ENCODE results near the gene LAG3.

DNA sequence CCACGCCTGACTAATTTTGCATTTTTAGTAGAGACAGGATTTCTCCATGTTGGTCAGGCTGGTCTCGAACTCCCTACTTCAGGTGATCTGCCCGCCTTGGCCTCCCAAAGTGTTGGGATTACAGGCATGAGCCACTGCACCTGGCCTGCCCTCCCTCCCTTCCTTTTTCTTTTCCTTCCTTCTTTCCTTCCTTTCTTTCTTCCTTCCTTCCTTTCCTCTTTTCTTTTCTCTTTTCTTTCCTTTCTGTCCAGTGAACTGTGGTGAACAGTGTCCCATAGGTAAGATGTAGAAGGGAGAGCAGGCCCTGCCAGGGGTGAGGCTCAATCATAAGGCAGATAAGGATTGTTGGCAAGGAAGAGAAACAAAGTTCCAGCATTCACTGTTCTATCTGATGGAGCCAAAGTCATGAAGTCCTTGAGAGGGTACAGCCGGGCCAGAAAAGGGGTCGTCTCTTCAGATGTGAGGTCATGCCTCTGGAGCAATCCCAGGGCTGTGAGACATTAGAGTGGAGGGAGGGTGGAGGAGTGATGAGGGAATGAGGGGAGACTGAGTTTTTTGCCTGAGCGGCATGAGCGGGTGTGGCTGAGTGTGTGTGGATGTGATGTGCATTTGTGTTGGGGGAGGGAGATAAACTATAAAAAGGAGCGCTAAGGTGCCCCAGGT is 15.2 kb upstream of the LAG3 start:
- no peak for TF ChIP-seq POLR2A (IDR thresholded peaks at IDR 0.05)
- TF ChIP-seq, protein P1, sequence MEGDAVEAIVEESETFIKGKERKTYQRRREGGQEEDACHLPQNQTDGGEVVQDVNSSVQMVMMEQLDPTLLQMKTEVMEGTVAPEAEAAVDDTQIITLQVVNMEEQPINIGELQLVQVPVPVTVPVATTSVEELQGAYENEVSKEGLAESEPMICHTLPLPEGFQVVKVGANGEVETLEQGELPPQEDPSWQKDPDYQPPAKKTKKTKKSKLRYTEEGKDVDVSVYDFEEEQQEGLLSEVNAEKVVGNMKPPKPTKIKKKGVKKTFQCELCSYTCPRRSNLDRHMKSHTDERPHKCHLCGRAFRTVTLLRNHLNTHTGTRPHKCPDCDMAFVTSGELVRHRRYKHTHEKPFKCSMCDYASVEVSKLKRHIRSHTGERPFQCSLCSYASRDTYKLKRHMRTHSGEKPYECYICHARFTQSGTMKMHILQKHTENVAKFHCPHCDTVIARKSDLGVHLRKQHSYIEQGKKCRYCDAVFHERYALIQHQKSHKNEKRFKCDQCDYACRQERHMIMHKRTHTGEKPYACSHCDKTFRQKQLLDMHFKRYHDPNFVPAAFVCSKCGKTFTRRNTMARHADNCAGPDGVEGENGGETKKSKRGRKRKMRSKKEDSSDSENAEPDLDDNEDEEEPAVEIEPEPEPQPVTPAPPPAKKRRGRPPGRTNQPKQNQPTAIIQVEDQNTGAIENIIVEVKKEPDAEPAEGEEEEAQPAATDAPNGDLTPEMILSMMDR (IDR thresholded peaks at IDR 0.05) = no peak
- TF ChIP-seq EP300 (IDR thresholded peaks at IDR 0.05; ENCODE audit: low read depth) = no peak
